CD4-positive, alpha-beta T cell treated with Interleukin-4 for 1 hour (primary cell): ENCODE results near the gene GLIS2.
A peak's percentile ranks its signal among the peaks of the same experiment; 100 is the strongest.
"Not testable (repeated sequence)": the region's sequence is repeated elsewhere in the genome, so short reads cannot be mapped to it uniquely, and the experiment has no call there.

Experiments
- DNase-seq, 2 donors: peaks; one replicate each; pipeline ENCODE4 v3.0.0-alpha.2; 2020 to 2022

GLIS2 gene

GRCh38 chr16:4337540-4338088 lies 21.7 kb downstream of the GLIS2 start:
- DNase-seq = no peak

- no peak for DNase-seq
These were observed 22.3 kb downstream of the GLIS2 start for GRCh38 chr16:4338125-4338582.

- no peak for DNase-seq
These were observed 22.9 kb downstream of the GLIS2 start for GRCh38 chr16:4338712-4339299.

GRCh38 chr16:4339455-4339854 lies 23.6 kb downstream of the GLIS2 start:
- DNase-seq = no peak

GRCh38 chr16:4339909-4340308 lies 24.0 kb downstream of the GLIS2 start:
- no peak for DNase-seq

- no peak for DNase-seq
These were observed 24.6 kb downstream of the GLIS2 start for GRCh38 chr16:4340443-4340842.

GRCh38 chr16:4341250-4341649 lies 25.4 kb downstream of the GLIS2 start:
- DNase-seq = no peak

- DNase-seq = no peak
These were observed 27.2 kb downstream of the GLIS2 start for GRCh38 chr16:4342866-4343744.

GRCh38 chr16:4344300-4344982 lies 28.6 kb downstream of the GLIS2 start:
- not testable (repeated sequence) for DNase-seq

- no peak for DNase-seq
These were observed 29.3 kb downstream of the GLIS2 start for GRCh38 chr16:4344983-4345835.

- no peak for DNase-seq
These were observed 30.2 kb downstream of the GLIS2 start for GRCh38 chr16:4345836-4346781.

GRCh38 chr16:4347010-4347409 lies 31.1 kb downstream of the GLIS2 start:
- DNase-seq = no peak

GRCh38 chr16:4347765-4348509 lies 32.1 kb downstream of the GLIS2 start:
- DNase-seq = no peak

- no peak for DNase-seq
These were observed 33.5 kb downstream of the GLIS2 start for GRCh38 chr16:4349332-4349731.

- no peak for DNase-seq
These were observed 34.5 kb downstream of the GLIS2 start for GRCh38 chr16:4350365-4350786.

GRCh38 chr16:4350787-4351659 lies 35.2 kb downstream of the GLIS2 start, which contains the start of gene PAM16:
Gene PAM16 (minus strand): TSS chr16:4351321. CDS start chr16:4351234, 87 bp downstream.
- peak; percentile 97 to 98 for DNase-seq

- no peak for DNase-seq
These were observed 36.0 kb downstream of the GLIS2 start for GRCh38 chr16:4351880-4352279.

- no peak for DNase-seq
These were observed 37.0 kb downstream of the GLIS2 start for GRCh38 chr16:4352843-4353242.

- no peak for DNase-seq
These were observed 37.8 kb downstream of the GLIS2 start for GRCh38 chr16:4353675-4354074.
